Measurements from ENCODE around the gene COL5A3. TPM values are rescaled to one million over a fixed set of nuclear protein-coding genes. Genes with fewer than 3 reads are reported as not detected.

Gene COL5A3
- total RNA-seq, 1 experiment from 2014 or later = 0.11 TPM

DNA sequence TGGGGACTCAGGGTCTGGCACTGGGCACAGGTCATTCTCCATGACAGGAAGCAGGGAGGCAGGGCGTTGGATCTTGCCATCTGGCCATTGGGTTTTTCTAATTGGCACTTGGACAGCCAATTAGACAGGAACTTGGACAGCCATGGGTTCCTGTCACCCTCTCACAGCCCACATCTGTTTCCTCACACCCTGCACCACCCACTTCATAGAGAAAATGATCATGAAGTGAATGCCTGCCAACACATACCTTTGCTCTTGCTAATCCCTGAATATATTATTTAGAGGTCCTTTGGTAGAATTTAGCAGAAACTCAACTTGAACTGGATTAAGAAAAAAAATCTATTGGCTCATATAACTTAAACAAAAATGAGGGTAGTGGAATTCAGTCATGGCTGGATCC lies 69.1 kb downstream of the COL5A3 start:
- H3K27ac ChIP-seq (ENCODE audit: low read length) = no peak overlapping the region
- no peak for ATAC-seq
- no peak for DNase-seq
- H3K27me3 ChIP-seq (ENCODE audit: low read length) = no peaks in the 10 kb centered on the region
- H3K4me1 ChIP-seq (ENCODE audit: insufficient read depth, low read length) = peaks cover 17% of the 10 kb centered on the region
- no peaks in the 10 kb centered on the region for H3F3A ChIP-seq (ENCODE audit: low read length, unreplicated experiment)
- H3K9me2 ChIP-seq (replicated peaks; ENCODE audit: low read length) = no peaks in the 10 kb centered on the region
- no peak overlapping the region for H3K4me2 ChIP-seq (ENCODE audit: low read length)
- no peak overlapping the region for H3K4me3 ChIP-seq (ENCODE audit: low read length)
- no peaks in the 10 kb centered on the region for H4K20me1 ChIP-seq (ENCODE audit: low read length)
- H3K9ac ChIP-seq (ENCODE audit: low read length) = no peak overlapping the region
- H2AFZ ChIP-seq (ENCODE audit: low read length) = no peak overlapping the region
- H3K9me3 ChIP-seq (ENCODE audit: low read length) = no peaks in the 10 kb centered on the region
- POLR2A ChIA-PET (ENCODE audit: unreplicated experiment) = no interaction called here
- no peak for TF ChIP-seq CTCF (conservative IDR thresholded peaks at IDR 0.05; ENCODE audit: low read depth, low read length)
- no peak for TF ChIP-seq EZH2 (IDR thresholded peaks at IDR 0.05; ENCODE audit: low read length, unreplicated experiment)
- no peak for TF ChIP-seq EZH2phosphoT487 (IDR thresholded peaks at IDR 0.05; ENCODE audit: borderline replicate concordance, low read length)
- H3K36me3 ChIP-seq (ENCODE audit: low read depth, low read length) = no peaks in the 10 kb centered on the region
- no TSS peak for BruUV-seq (replicated peaks)
- intact Hi-C loops (cut with micrococcal nuclease) = no loop called here
- CTCF ChIA-PET = no interaction called here
- H3K79me2 ChIP-seq (ENCODE audit: low read length) = no peaks in the 10 kb centered on the region

- Histone ChIP-seq H2AFZ (ENCODE audit: low read length) (no peak overlapping the region), H4K20me1 (ENCODE audit: low read length) (no peaks in the 10 kb centered on the region), H3K9me3 (ENCODE audit: low read length) (no peaks in the 10 kb centered on the region), H3K9me2 (replicated peaks; ENCODE audit: low read length) (no peaks in the 10 kb centered on the region), H3K27ac (ENCODE audit: low read length) (no peak overlapping the region), H3K27me3 (ENCODE audit: low read length) (peaks cover 3% of the 10 kb centered on the region), H3K9ac (ENCODE audit: low read length) (no peak overlapping the region), H3K79me2 (ENCODE audit: low read length) (no peaks in the 10 kb centered on the region), H3K4me3 (ENCODE audit: low read length) (no peak overlapping the region), H3K4me1 (ENCODE audit: insufficient read depth, low read length) (peaks cover 14% of the 10 kb centered on the region), H3F3A (ENCODE audit: low read length, unreplicated experiment) (no peaks in the 10 kb centered on the region), H3K36me3 (ENCODE audit: low read depth, low read length) (no peaks in the 10 kb centered on the region), H3K4me2 (ENCODE audit: low read length) (no peak overlapping the region)
- ChIA-PET POLR2A (ENCODE audit: unreplicated experiment) (no interaction called here), CTCF (no interaction called here)
- TF ChIP-seq CTCF (conservative IDR thresholded peaks at IDR 0.05; ENCODE audit: low read depth, low read length) = no peak
- TF ChIP-seq EZH2 (IDR thresholded peaks at IDR 0.05; ENCODE audit: low read length, unreplicated experiment) = no peak
- no peak for TF ChIP-seq EZH2phosphoT487 (IDR thresholded peaks at IDR 0.05; ENCODE audit: borderline replicate concordance, low read length)
- BruUV-seq (replicated peaks) = no TSS peak
- DNase-seq (no peak), ATAC-seq (no peak)
- intact Hi-C loops (cut with micrococcal nuclease) = no loop called here
These were observed 69.5 kb downstream of the COL5A3 start for GRCh38 chr19:9940778-9941177.

DNA sequence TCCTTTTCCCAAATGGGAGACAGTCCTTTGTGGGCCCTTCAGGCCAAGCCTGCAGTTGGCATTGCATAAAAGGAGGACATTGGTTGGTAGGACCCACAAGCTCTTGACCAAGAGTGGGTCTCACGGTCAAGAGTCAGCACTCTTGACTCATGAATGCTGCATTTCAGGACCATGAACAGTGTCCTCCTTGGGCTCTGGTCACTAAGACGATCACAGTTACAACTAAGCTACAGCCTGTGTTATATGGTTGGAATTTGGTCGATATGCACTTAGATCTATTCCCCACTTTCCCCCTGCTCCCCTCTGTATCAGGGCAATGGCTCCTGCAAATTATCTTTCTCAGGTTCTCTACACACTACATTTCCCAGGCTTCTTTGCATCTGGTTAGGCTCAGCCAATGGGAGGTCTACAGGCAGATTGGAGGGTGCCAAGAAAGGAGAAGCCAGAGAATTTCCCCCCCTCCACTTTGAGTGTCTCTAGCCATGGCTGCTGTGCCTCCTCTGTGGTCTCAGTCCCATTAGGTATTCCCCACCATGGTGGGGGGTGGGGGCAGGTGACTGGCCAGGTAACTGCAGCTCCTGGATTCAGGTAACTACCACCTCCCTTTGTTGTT lies 70.9 kb downstream of the COL5A3 start:
- no peak overlapping the region for H3K4me3 ChIP-seq (ENCODE audit: low read length)
- no peaks in the 10 kb centered on the region for H3K9me2 ChIP-seq (replicated peaks; ENCODE audit: low read length)
- no peak overlapping the region for H3K4me2 ChIP-seq (ENCODE audit: low read length)
- H3K27ac ChIP-seq (ENCODE audit: low read length) = no peak overlapping the region
- ATAC-seq = no peak
- no peak overlapping the region for H2AFZ ChIP-seq (ENCODE audit: low read length)
- TF ChIP-seq EZH2 (IDR thresholded peaks at IDR 0.05; ENCODE audit: low read length, unreplicated experiment) = no peak
- TF ChIP-seq EZH2phosphoT487 (IDR thresholded peaks at IDR 0.05; ENCODE audit: borderline replicate concordance, low read length) = no peak
- no peak for TF ChIP-seq CTCF (conservative IDR thresholded peaks at IDR 0.05; ENCODE audit: low read depth, low read length)
- DNase-seq = peak; percentile 29
- no peaks in the 10 kb centered on the region for H4K20me1 ChIP-seq (ENCODE audit: low read length)
- no peaks in the 10 kb centered on the region for H3K36me3 ChIP-seq (ENCODE audit: low read depth, low read length)
- peaks cover 3% of the 10 kb centered on the region for H3K4me1 ChIP-seq (ENCODE audit: insufficient read depth, low read length)
- BruUV-seq (replicated peaks) = no TSS peak
- ChIA-PET CTCF (interaction anchor here (0.9 kb wide), 1 partner anchor 88 kb away, joined by 3 read pairs; no protein-coding TSS in a partner anchor), POLR2A (ENCODE audit: unreplicated experiment) (no interaction called here)
- H3K79me2 ChIP-seq (ENCODE audit: low read length) = no peaks in the 10 kb centered on the region
- H3K9me3 ChIP-seq (ENCODE audit: low read length) = no peaks in the 10 kb centered on the region
- H3K9ac ChIP-seq (ENCODE audit: low read length) = no peak overlapping the region
- H3F3A ChIP-seq (ENCODE audit: low read length, unreplicated experiment) = no peaks in the 10 kb centered on the region
- intact Hi-C loops (cut with micrococcal nuclease) = no loop called here
- H3K27me3 ChIP-seq (ENCODE audit: low read length) = peaks cover 14% of the 10 kb centered on the region
